ENCODE results near the gene CDK5RAP1. TPM values are rescaled to one million over a fixed set of nuclear protein-coding genes. Genes with fewer than 3 reads are reported as not detected.

The CDK5RAP1 gene
- total and polyA plus RNA-seq, 2 of the 8 experiments (the other 6 are each of a cell fraction or from before 2014, with no cell fraction given): 37.8 to 46.6 TPM

DNA sequence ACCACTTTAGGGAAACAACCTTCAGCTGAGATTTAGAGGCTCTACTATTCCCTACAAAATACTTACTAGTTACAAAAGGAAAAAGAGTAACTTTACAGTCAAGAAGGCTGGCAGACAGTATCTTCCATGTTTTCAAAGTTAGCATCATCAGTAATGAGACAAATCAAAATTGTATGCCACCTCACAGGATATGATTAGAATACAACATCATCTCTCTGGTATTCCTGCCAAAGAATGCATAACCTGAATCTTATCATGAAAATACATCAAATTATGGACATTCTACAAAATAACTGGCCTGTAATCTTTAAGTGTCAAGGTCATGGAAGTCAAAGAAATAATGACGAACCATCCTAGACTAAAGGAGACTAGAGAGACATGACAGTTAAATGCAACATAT is 38.4 kb downstream of the CDK5RAP1 start:
- POLR2A ChIA-PET (ENCODE audit: partially characterized antibody): no interaction called here
- TF ChIP-seq NANOG (IDR thresholded peaks at IDR 0.05; ENCODE audit: insufficient read depth, low read depth, low read length, poor library complexity, severe bottlenecking) (no peak), SIN3A (conservative IDR thresholded peaks at IDR 0.05 in 1 of 2, IDR thresholded peaks at IDR 0.05 in 1 of 2; ENCODE audit: low read depth in 1 of 2, low read length in 2 of 2) (no peak), TBP (IDR thresholded peaks at IDR 0.05; ENCODE audit: low read depth, low read length) (no peak), SP1 (IDR thresholded peaks at IDR 0.05; ENCODE audit: low read depth, low read length) (no peak), CHD1 (IDR thresholded peaks at IDR 0.05; ENCODE audit: low read depth, low read length) (no peak), RFX5 (IDR thresholded peaks at IDR 0.05; ENCODE audit: borderline replicate concordance, low read depth, low read length) (no peak), CEBPB (IDR thresholded peaks at IDR 0.05; ENCODE audit: low read depth, low read length) (no peak), RXRA (IDR thresholded peaks at IDR 0.05; ENCODE audit: insufficient read depth, low read depth, low read length) (no peak), RNF2 (IDR thresholded peaks at IDR 0.05; ENCODE audit: borderline replicate concordance, low read depth, low read length, missing control alignments, poor library complexity, severe bottlenecking) (no peak), RAD21 (IDR thresholded peaks at IDR 0.05 in 1 of 2, conservative IDR thresholded peaks at IDR 0.05 in 1 of 2; ENCODE audit: low read depth in 2 of 2, low read length in 2 of 2) (no peak)
- TF ChIP-seq, protein P1, sequence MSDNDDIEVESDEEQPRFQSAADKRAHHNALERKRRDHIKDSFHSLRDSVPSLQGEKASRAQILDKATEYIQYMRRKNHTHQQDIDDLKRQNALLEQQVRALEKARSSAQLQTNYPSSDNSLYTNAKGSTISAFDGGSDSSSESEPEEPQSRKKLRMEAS (IDR thresholded peaks at IDR 0.05): no peak
- TF ChIP-seq, protein P2, sequence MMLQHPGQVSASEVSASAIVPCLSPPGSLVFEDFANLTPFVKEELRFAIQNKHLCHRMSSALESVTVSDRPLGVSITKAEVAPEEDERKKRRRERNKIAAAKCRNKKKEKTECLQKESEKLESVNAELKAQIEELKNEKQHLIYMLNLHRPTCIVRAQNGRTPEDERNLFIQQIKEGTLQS (IDR thresholded peaks at IDR 0.05; ENCODE audit: insufficient read depth, low read depth, low read length): no peak

More for the DNA sequence above, 38.4 kb downstream of the CDK5RAP1 start:
- Histone ChIP-seq H2BK5ac (ENCODE audit: low read depth, low read length) (no peak overlapping the region), H3K23me2 (ENCODE audit: low read depth, low read length) (no peaks in the 10 kb centered on the region), H3K79me1 (ENCODE audit: low read depth, low read length) (no peaks in the 10 kb centered on the region), H3K18ac (ENCODE audit: extremely low read depth, low read length) (no peak overlapping the region), H2BK20ac (ENCODE audit: low read length) (no peak overlapping the region), H3K4ac (replicated peaks; ENCODE audit: insufficient read length, low read depth, low read length) (no peak overlapping the region), H3K4me3 (ENCODE audit: extremely low read depth in 1 of 4, insufficient read depth in 2 of 4, low read depth in 3 of 4, low read length in 4 of 4) (no peak overlapping the region), H2AFZ (ENCODE audit: low read length) (no peak overlapping the region), H4K8ac (ENCODE audit: extremely low read depth, insufficient read depth, low read length) (no peak overlapping the region), H3K14ac (ENCODE audit: insufficient read length) (no peak overlapping the region), H3K56ac (replicated peaks; ENCODE audit: insufficient read length, low read depth, low read length) (no peak overlapping the region), H2BK15ac (ENCODE audit: low read length) (no peak overlapping the region), H4K91ac (replicated peaks; ENCODE audit: insufficient read length, low read length) (no peak overlapping the region), H4K5ac (ENCODE audit: insufficient read length, low read depth, low read length) (no peak overlapping the region), H2AK5ac (ENCODE audit: low read depth, low read length) (no peak overlapping the region), H4K20me1 (replicated peaks in 1 of 2; ENCODE audit: control insufficient read depth in 1 of 2, insufficient read depth in 2 of 2, low read length in 2 of 2) (peaks cover 0 to 2% of the 10 kb centered on the region in 2 experiments), H3K9me3 (ENCODE audit: insufficient read depth in 2 of 2, low read depth in 1 of 2, low read length in 1 of 2) (no peaks in the 10 kb centered on the region), H3K4me1 (replicated peaks in 1 of 4; ENCODE audit: control insufficient read depth in 3 of 4, insufficient read depth in 4 of 4, low read length in 3 of 4) (no peaks in the 10 kb centered on the region), H3K27ac (ENCODE audit: low read depth, low read length) (no peak overlapping the region), H2BK120ac (replicated peaks; ENCODE audit: low read depth, low read length) (no peak overlapping the region), H3K23ac (ENCODE audit: insufficient read length) (no peak overlapping the region), H3K27me3 (replicated peaks in 1 of 4; ENCODE audit: control insufficient read depth in 3 of 4, extremely low read depth in 1 of 4, insufficient read depth in 3 of 4, low read length in 3 of 4) (no peaks in the 10 kb centered on the region), H2BK12ac (ENCODE audit: low read depth, low read length) (no peak overlapping the region), H3K4me2 (ENCODE audit: insufficient read depth in 1 of 2, low read depth in 2 of 2, low read length in 2 of 2) (no peak overlapping the region), H3K79me2 (ENCODE audit: control insufficient read depth in 1 of 2, insufficient read depth in 2 of 2, low read length in 2 of 2) (no peaks in the 10 kb centered on the region), H3K36me3 (ENCODE audit: control insufficient read depth in 2 of 4, insufficient read depth in 4 of 4, low read length in 3 of 4) (peaks cover 21 to 49% (median 46%) of the 10 kb centered on the region in 4 experiments), H3K9ac (replicated peaks in 1 of 4; ENCODE audit: extremely low read depth in 1 of 4, low read depth in 3 of 4, low read length in 3 of 4) (no peak overlapping the region)
- 84% methylated on average over 1 of the region's 1 CpG; no CpG with 5 or more reads in 1 of the 2 experiments for WGBS, 2 experiments (ENCODE audit: extremely low coverage in 1 of 2, insufficient coverage in 1 of 2, insufficient read length in 1 of 2, insufficient replicate concordance in 2 of 2, low coverage in 1 of 2, low lambda C conversion rate in 2 of 2, missing lambda C conversion rate in 1 of 2)
- DNase-seq (ENCODE audit: low read depth in 1 of 2, low spot score in 2 of 2) (no peak), FAIRE-seq (no peak)
- CTCF ChIA-PET (ENCODE audit: partially characterized antibody): no interaction called here

All from H1 (cell line).